K562 (cell line): ENCODE data around the gene PYHIN1. TPM values are rescaled to one million over a fixed set of nuclear protein-coding genes. Genes with fewer than 3 reads are reported as not detected.

ENCODE experiments used
- ATAC-seq: fragments of 200-7000 bp; cut with Tn5 transposase; 3 replicates; pipeline ENCODE4 v1.9.1; 2020; ENCODE audit warnings: moderate library complexity
- BruUV-seq: library from RNA; stranded (reverse); fragments of 400-500 nt; replicated peaks from 2 replicates; lab custom pipeline; 2021; lab: Mats Ljungman, UMichigan
- CTCF ChIA-PET: fragments of 300-600 bp; formaldehyde crosslinking; extraction: SDS; loops from one replicate; lab custom pipeline; 2021; ENCODE audit warnings: low intra/inter-chr PET ratio; lab: Yijun Ruan, JAX
- POLR2A ChIA-PET: fragments of 300-600, 350-650 bp; sonication (Branson Sonifier 250); formaldehyde crosslinking; extraction: SDS; loops from one replicate; lab custom pipeline; 2021; ENCODE audit warnings: antibody characterized with exemption, inconsistent platforms; lab: Yijun Ruan, JAX
- DNase-seq, 4 experiments: peaks; one replicate each; pipeline versions ENCODE4 v3.0.0 to v3.0.0-alpha.2; 2011 to 2018; ENCODE audit warnings: low spot score in 3 of 4, mixed read lengths in 3 of 4; ENCODE audit errors: extremely low read depth in 1 of 4
- FAIRE-seq: peaks from 2 replicates; lab custom pipeline; 2011; peaks lifted over from hg19 to GRCh38; lab: Jason Lieb, UNC
- H2AFZ ChIP-seq: 2 replicates; pipeline ENCODE4 v1.6.0; 2011; ENCODE audit warnings: low read depth, low read length, control low read depth, inconsistent platforms
- H3K27ac ChIP-seq: fragments of 200-600 bp; 3 replicates; pipeline ENCODE4 v1.8.0; 2011; ENCODE audit warnings: low read depth, mild to moderate bottlenecking, control low read depth, inconsistent platforms, low read length, moderate library complexity, mixed read lengths; ENCODE audit errors: extremely low read depth
- H3K27me3 ChIP-seq, 2 experiments: fragments of 300-600 bp in 1 of 2; 2 replicates in 1 of 2; 3 replicates in 1 of 2; pipeline versions ENCODE4 v1.6.0 to v1.8.0; 2011; ENCODE audit warnings: inconsistent platforms in 2 of 2, low read length in 2 of 2, mild to moderate bottlenecking in 1 of 2, mixed read lengths in 1 of 2, moderate library complexity in 1 of 2; ENCODE audit not compliant: control insufficient read depth in 2 of 2, insufficient read depth in 2 of 2
- H3K36me3 ChIP-seq: fragments of 300-600 bp; 3 replicates; pipeline ENCODE4 v1.8.0; 2011; ENCODE audit warnings: mild to moderate bottlenecking, low read length, inconsistent platforms; ENCODE audit not compliant: control insufficient read depth, insufficient read depth
- H3K4me1 ChIP-seq, 2 experiments: fragments of 200-600 bp in 1 of 2; replicated peaks in 1 of 2; 2 replicates in 1 of 2; 3 replicates in 1 of 2; pipeline versions ENCODE4 v1.5.1 to v1.8.0; 2011; ENCODE audit warnings: inconsistent platforms in 2 of 2, low read length in 2 of 2, mild to moderate bottlenecking in 1 of 2, mixed read lengths in 1 of 2, moderate library complexity in 1 of 2; ENCODE audit not compliant: control insufficient read depth in 2 of 2, insufficient read depth in 2 of 2
- H3K4me2 ChIP-seq: 2 replicates; pipeline ENCODE4 v1.6.1; 2011; ENCODE audit warnings: low read length, control low read depth, inconsistent platforms, mixed read lengths; ENCODE audit not compliant: insufficient read depth
- H3K4me3 ChIP-seq: fragments of 200-600 bp; sonication (generic), shearing (Covaris generic); 2 replicates; pipeline ENCODE4 v1.5.1; 2016; ENCODE audit warnings: control low read depth, inconsistent platforms
- H3K79me2 ChIP-seq: fragments of 200-600 bp; 3 replicates; pipeline ENCODE4 v1.8.0; 2011; ENCODE audit warnings: low read length, inconsistent platforms; ENCODE audit not compliant: control insufficient read depth, insufficient read depth
- H3K9ac ChIP-seq, 2 experiments: 2 replicates each; pipeline versions ENCODE4 v1.6.0 to v1.6.1; 2011; ENCODE audit warnings: low read depth in 2 of 2, low read length in 2 of 2, control low read depth in 1 of 2, inconsistent platforms in 1 of 2, mild to moderate bottlenecking in 1 of 2, mixed read lengths in 1 of 2; ENCODE audit not compliant: insufficient read depth in 1 of 2
- H3K9me1 ChIP-seq: one replicate; pipeline ENCODE4 v1.6.0; 2011; ENCODE audit warnings: inconsistent platforms, mild to moderate bottlenecking, low read length, moderate library complexity; ENCODE audit not compliant: control insufficient read depth, insufficient read depth
- H3K9me3 ChIP-seq: replicated peaks from 2 replicates; pipeline ENCODE4 v1.5.1; 2011; ENCODE audit warnings: low read depth, low read length, inconsistent platforms; ENCODE audit not compliant: control insufficient read depth, insufficient read depth
- H4K20me1 ChIP-seq: replicated peaks from 2 replicates; pipeline ENCODE4 v1.6.1; 2011; ENCODE audit warnings: low read length, inconsistent platforms, mixed read lengths; ENCODE audit not compliant: control insufficient read depth, insufficient read depth
- ATF1 ChIP-seq, 2 experiments: fragments of 450-650 bp in 1 of 2; IDR thresholded peaks; 2 replicates each; pipeline ENCODE4 v1.6.1; 2016; ENCODE audit warnings: missing compliant biosample characterization in 1 of 2, missing genetic modification characterization in 1 of 2
- CHD1 ChIP-seq: fragments of 200-600 bp; sonication (generic); IDR thresholded peaks from one replicate; pipeline ENCODE4 v1.6.1; 2012; ENCODE audit warnings: mild to moderate bottlenecking, moderate library complexity, low read length, inconsistent platforms
- PCBP1 ChIP-seq: fragments of 200-400 bp; formaldehyde crosslinking; IDR thresholded peaks from 2 replicates; pipeline ENCODE4 v1.6.1; 2018; ENCODE audit warnings: mild to moderate bottlenecking, low read depth, low read length; ENCODE audit not compliant: poor library complexity, severe bottlenecking
- RNF2 ChIP-seq: sonication (generic); IDR thresholded peaks from 2 replicates; pipeline ENCODE4 v1.6.1; 2016
- ZNF384 ChIP-seq: IDR thresholded peaks from 2 replicates; pipeline ENCODE4 v1.6.1; 2012; ENCODE audit warnings: low read depth, low read length, improper control_type of control experiment
- WGBS: fragments of 100-300 bp; shearing (Covaris generic); methylation state at CpG from one replicate; pipeline ENCODE4 v1.1.6; 2016; ENCODE audit warnings: low coverage, mixed read lengths; ENCODE audit not compliant: insufficient coverage; ENCODE audit errors: missing lambda C conversion rate; 5-methylcytosine and 5-hydroxymethylcytosine counted together
- in situ Hi-C: fragments of 300-500 bp; cut with MboI; formaldehyde crosslinking; loops from 4 replicates; pipeline ENCODE4 v1.15.0; 2018; ENCODE audit warnings: inconsistent platforms, mixed read lengths
- intact Hi-C: fragments of 100-400 bp; cut with micrococcal nuclease; formaldehyde crosslinking; loops from 2 replicates; pipeline ENCODE4 v1.14.2; 2022
- polyA plus RNA-seq, 8 experiments: library from polyadenylated mRNA; depleted of rRNA in 4 of 8; stranded (reverse) in 5 of 8; unstranded in 3 of 8; fragments of >200 nt; fragmentation: Nextera tagmentation in 2 of 8; fragmentation: Illumina TruSeq in 1 of 8; extraction: Ambion mirVana in 2 of 8; extraction: Trizol in 1 of 8; gene quantifications; 2 replicates each; pipeline versions ENCODE4 v1.2.1 to v1.2.3, GENCODE V29; 2011 to 2014; ENCODE audit warnings: inconsistent platforms in 1 of 8, missing spikeins in 1 of 8
- total RNA-seq, 7 experiments: library from RNA; depleted of rRNA in 6 of 7; stranded (reverse); fragments of >200 nt in 6 of 7; fragmentation: Illumina TruSeq in 2 of 7; extraction: Trizol in 2 of 7; gene quantifications; 2 replicates each; pipeline versions ENCODE4 v1.2.1 to v1.2.3, GENCODE V29; 2011 to 2021; ENCODE audit warnings: low replicate concordance in 1 of 7

Gene PYHIN1
- total and polyA plus RNA-seq, 9 of the 15 experiments (the other 6 are each of a cell fraction or from before 2014, with no cell fraction given), result not detected

- Histone ChIP-seq H3K27me3 (no peaks in the 10 kb centered on the region), H4K20me1 (no peaks in the 10 kb centered on the region), H3K27ac (no peak overlapping the region), H3K36me3 (no peaks in the 10 kb centered on the region), H3K4me3 (no peak overlapping the region), H3K79me2 (no peaks in the 10 kb centered on the region), H2AFZ (no peak overlapping the region), H3K9me1 (no peaks in the 10 kb centered on the region), H3K4me1 (0 out of 5 replicates have a peak, but pooled peaks cover 0 to under 1% of the 10 kb centered on the region in 2 experiments), H3K9me3 (no peaks in the 10 kb centered on the region), H3K4me2 (no peak overlapping the region), H3K9ac (no peak overlapping the region)
- ATAC-seq (no peak), DNase-seq (no peak), FAIRE-seq (no peak)
- ChIA-PET CTCF (no interaction called here), POLR2A (no interaction called here)
- BruUV-seq, result no TSS peak
- in situ Hi-C loops, result no loop called here
- TF ChIP-seq RNF2 (no peak), CHD1 (no peak)
- intact Hi-C loops, result no loop called here
Observed at GRCh38 chr1:158946785-158947184, 15.4 kb downstream of the PYHIN1 start.

GRCh38 chr1:158951956-158952355, 20.6 kb downstream of the PYHIN1 start:
- 8% methylated on average over 12 of the region's 15 CpGs for WGBS
- no peak overlapping the region; a peak in 1 of 4 replicates for H3K9ac ChIP-seq
- peak overlapping the region; percentile 62 for H2AFZ ChIP-seq
- H3K27me3 ChIP-seq, result no peaks in the 10 kb centered on the region
- H3K27ac ChIP-seq, result no peak overlapping the region
- POLR2A ChIA-PET, result no interaction called here
- H4K20me1 ChIP-seq, result no peaks in the 10 kb centered on the region
- ATAC-seq (peak; percentile 91), FAIRE-seq (no peak), DNase-seq (peak; percentile 9 to 58 (median 20))
- BruUV-seq, result no TSS peak
- in situ Hi-C loops (no loop called here), intact Hi-C loops (no loop called here)
- H3K4me3 ChIP-seq, result no peak overlapping the region
- no peaks in the 10 kb centered on the region for H3K9me1 ChIP-seq
- CTCF ChIA-PET, result no interaction called here
- H3K9me3 ChIP-seq, result no peaks in the 10 kb centered on the region
- peaks cover 0 to 4% of the 10 kb centered on the region in 2 experiments; a peak in 1 of 5 replicates for H3K4me1 ChIP-seq
- H3K4me2 ChIP-seq, result 0 out of 2 replicates have a peak overlapping the region, but pooled peaks have one; percentile 0
- H3K36me3 ChIP-seq, result no peaks in the 10 kb centered on the region
- TF ChIP-seq PCBP1 (no peak), ZNF384 (peak; percentile 80), ATF1 (CRISPR knock-in tag; IDR thresholded peaks at IDR 0.05) (no peak), ATF1 (tag; IDR thresholded peaks at IDR 0.05) (no peak)
- no peaks in the 10 kb centered on the region for H3K79me2 ChIP-seq
